ENCODE results near the gene HPCA.

HPCA gene

DNA sequence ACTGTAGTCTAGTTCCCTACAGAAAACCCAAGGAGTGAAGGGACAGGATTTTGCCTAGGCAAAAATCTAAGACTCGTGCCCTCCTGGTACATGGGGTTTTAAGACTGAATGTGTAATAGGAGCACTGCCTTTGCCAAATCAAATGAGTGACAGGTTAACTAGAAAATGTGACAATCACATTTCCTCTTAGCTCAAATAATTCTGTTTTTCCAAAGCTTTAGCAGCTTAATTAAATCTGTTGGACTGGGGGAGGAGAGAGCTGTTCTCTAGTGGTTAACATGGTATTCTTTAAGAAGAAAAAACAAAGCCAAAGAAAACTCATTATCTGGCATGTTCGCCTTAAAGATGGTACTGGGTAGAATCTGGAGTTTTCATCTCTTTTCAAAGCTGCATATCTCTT is 28.2 kb upstream of the HPCA start:
- Histone ChIP-seq H3K27me3 (ENCODE audit: low read length) (no peaks in the 10 kb centered on the region), H3K79me2 (ENCODE audit: insufficient read depth, low read length) (no peaks in the 10 kb centered on the region), H3K4me3 (ENCODE audit: insufficient read depth, low read length, poor library complexity, severe bottlenecking) (no peak overlapping the region), H3F3A (ENCODE audit: insufficient read depth) (no peaks in the 10 kb centered on the region), H3K36me3 (ENCODE audit: low read length) (peaks cover 8% of the 10 kb centered on the region; the same call in 1 of the 2 replicates), H3K9me3 (ENCODE audit: insufficient read depth, low read length) (no peaks in the 10 kb centered on the region), H4K20me1 (ENCODE audit: low read depth, low read length) (no peaks in the 10 kb centered on the region), H3K27ac (ENCODE audit: low read depth, low read length) (no peak overlapping the region), H2AFZ (ENCODE audit: low read depth, low read length, severe bottlenecking) (no peak overlapping the region), H3K9me2 (replicated peaks; ENCODE audit: insufficient read depth, low read length) (no peaks in the 10 kb centered on the region), H3K4me2 (ENCODE audit: low read depth, low read length, poor library complexity, severe bottlenecking) (no peak overlapping the region), H3K9ac (ENCODE audit: low read length) (no peak overlapping the region)
- TF ChIP-seq, protein P1, sequence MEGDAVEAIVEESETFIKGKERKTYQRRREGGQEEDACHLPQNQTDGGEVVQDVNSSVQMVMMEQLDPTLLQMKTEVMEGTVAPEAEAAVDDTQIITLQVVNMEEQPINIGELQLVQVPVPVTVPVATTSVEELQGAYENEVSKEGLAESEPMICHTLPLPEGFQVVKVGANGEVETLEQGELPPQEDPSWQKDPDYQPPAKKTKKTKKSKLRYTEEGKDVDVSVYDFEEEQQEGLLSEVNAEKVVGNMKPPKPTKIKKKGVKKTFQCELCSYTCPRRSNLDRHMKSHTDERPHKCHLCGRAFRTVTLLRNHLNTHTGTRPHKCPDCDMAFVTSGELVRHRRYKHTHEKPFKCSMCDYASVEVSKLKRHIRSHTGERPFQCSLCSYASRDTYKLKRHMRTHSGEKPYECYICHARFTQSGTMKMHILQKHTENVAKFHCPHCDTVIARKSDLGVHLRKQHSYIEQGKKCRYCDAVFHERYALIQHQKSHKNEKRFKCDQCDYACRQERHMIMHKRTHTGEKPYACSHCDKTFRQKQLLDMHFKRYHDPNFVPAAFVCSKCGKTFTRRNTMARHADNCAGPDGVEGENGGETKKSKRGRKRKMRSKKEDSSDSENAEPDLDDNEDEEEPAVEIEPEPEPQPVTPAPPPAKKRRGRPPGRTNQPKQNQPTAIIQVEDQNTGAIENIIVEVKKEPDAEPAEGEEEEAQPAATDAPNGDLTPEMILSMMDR (IDR thresholded peaks at IDR 0.05; ENCODE audit: insufficient read depth, low read length, poor library complexity, severe bottlenecking), result no peak
- TF ChIP-seq EZH2phosphoT487 (conservative IDR thresholded peaks at IDR 0.05; ENCODE audit: low read length), result no peak

DNA sequence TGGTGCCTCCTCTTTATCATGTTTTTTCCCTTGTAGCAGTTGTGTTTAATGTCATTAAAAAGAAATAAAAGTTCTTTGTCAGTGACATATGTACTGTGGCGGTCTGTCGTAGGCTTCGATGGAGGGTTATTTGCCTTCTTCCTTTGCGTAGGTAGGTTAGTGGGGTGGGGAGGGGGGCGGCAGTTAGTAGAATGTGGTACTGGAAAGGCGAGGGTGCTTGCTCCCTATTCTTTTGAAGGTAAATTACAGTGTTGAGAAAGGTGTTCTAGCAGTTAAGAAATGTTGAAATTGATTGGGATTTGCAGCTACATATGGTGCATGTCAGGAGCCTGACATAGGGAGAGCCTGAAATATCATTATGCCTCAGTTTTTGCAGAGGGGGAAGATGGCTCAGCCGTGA is 27.5 kb upstream of the HPCA start:
- no peaks in the 10 kb centered on the region for H4K20me1 ChIP-seq (ENCODE audit: low read depth, low read length)
- no peak for TF ChIP-seq EZH2phosphoT487 (conservative IDR thresholded peaks at IDR 0.05; ENCODE audit: low read length)
- TF ChIP-seq, protein P1 (IDR thresholded peaks at IDR 0.05; ENCODE audit: insufficient read depth, low read length, poor library complexity, severe bottlenecking), result no peak
- no peak overlapping the region for H3K4me2 ChIP-seq (ENCODE audit: low read depth, low read length, poor library complexity, severe bottlenecking)
- no peaks in the 10 kb centered on the region for H3K79me2 ChIP-seq (ENCODE audit: insufficient read depth, low read length)
- no peak overlapping the region for H3K27ac ChIP-seq (ENCODE audit: low read depth, low read length)
- H3F3A ChIP-seq (ENCODE audit: insufficient read depth), result no peaks in the 10 kb centered on the region
- H2AFZ ChIP-seq (ENCODE audit: low read depth, low read length, severe bottlenecking), result no peak overlapping the region
- no peaks in the 10 kb centered on the region for H3K9me3 ChIP-seq (ENCODE audit: insufficient read depth, low read length)
- no peaks in the 10 kb centered on the region for H3K27me3 ChIP-seq (ENCODE audit: low read length)
- H3K9me2 ChIP-seq (replicated peaks; ENCODE audit: insufficient read depth, low read length), result no peaks in the 10 kb centered on the region
- H3K4me3 ChIP-seq (ENCODE audit: insufficient read depth, low read length, poor library complexity, severe bottlenecking), result no peak overlapping the region
- H3K36me3 ChIP-seq (ENCODE audit: low read length), result peaks cover 8% of the 10 kb centered on the region; the same call in 1 of the 2 replicates
- no peak overlapping the region for H3K9ac ChIP-seq (ENCODE audit: low read length)

DNA sequence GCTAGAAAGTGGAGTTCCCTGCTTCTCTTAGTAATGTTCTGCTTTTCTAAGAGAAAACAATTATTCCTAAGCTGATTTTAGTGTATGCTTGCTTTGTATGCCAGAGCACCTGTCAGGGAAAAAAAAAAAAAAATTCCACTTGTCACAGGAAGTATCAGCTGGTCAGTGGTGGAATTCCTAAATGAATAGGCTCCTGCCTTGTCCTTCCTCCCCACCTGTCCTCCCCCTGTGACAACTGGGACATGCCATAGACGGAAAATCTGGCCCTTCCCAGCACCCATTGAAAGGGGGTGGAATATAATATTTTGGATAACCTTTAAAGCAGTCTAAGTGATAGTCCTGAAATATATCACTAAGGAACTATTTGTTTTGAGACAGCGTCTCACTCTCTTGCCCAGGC is 26.4 kb upstream of the HPCA start:
- Histone ChIP-seq H3K79me2 (ENCODE audit: insufficient read depth, low read length) (no peaks in the 10 kb centered on the region), H2AFZ (ENCODE audit: low read depth, low read length, severe bottlenecking) (no peak overlapping the region), H3K36me3 (ENCODE audit: low read length) (peaks cover 8% of the 10 kb centered on the region; the same call in 1 of the 2 replicates), H3K27ac (ENCODE audit: low read depth, low read length) (no peak overlapping the region), H3F3A (ENCODE audit: insufficient read depth) (no peaks in the 10 kb centered on the region), H3K9me2 (replicated peaks; ENCODE audit: insufficient read depth, low read length) (no peaks in the 10 kb centered on the region), H3K4me2 (ENCODE audit: low read depth, low read length, poor library complexity, severe bottlenecking) (no peak overlapping the region), H3K9me3 (ENCODE audit: insufficient read depth, low read length) (no peaks in the 10 kb centered on the region), H3K4me3 (ENCODE audit: insufficient read depth, low read length, poor library complexity, severe bottlenecking) (no peak overlapping the region), H3K9ac (ENCODE audit: low read length) (no peak overlapping the region), H4K20me1 (ENCODE audit: low read depth, low read length) (no peaks in the 10 kb centered on the region), H3K27me3 (ENCODE audit: low read length) (no peaks in the 10 kb centered on the region)
- no peak for TF ChIP-seq EZH2phosphoT487 (conservative IDR thresholded peaks at IDR 0.05; ENCODE audit: low read length)

DNA sequence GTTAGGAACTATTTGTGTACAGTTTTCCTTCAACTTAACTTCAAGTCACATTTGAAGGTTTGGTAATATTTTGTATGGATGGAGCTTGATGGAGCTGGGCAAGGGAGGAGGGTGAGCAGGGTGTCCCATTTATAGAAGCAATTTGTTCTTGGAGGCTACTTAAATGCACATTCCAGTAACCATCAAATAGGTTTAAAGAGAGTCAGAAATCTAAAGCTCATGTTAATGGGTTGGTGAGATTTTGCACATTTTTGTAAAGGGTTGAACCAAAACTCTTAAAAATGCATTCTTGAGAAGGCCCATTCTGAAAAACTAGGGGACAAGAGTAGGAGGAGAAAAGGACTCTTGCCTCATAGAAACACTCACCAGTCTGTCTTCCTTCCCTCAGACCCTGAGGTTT is 25.7 kb upstream of the HPCA start:
- H3K4me2 ChIP-seq (ENCODE audit: low read depth, low read length, poor library complexity, severe bottlenecking), result no peak overlapping the region
- H3K9ac ChIP-seq (ENCODE audit: low read length), result no peak overlapping the region
- H3K9me2 ChIP-seq (replicated peaks; ENCODE audit: insufficient read depth, low read length), result no peaks in the 10 kb centered on the region
- no peaks in the 10 kb centered on the region for H3F3A ChIP-seq (ENCODE audit: insufficient read depth)
- H3K36me3 ChIP-seq (ENCODE audit: low read length), result peaks cover 8% of the 10 kb centered on the region; the same call in 1 of the 2 replicates
- no peak for TF ChIP-seq EZH2phosphoT487 (conservative IDR thresholded peaks at IDR 0.05; ENCODE audit: low read length)
- TF ChIP-seq, protein P1 (IDR thresholded peaks at IDR 0.05; ENCODE audit: insufficient read depth, low read length, poor library complexity, severe bottlenecking), result no peak
- H4K20me1 ChIP-seq (ENCODE audit: low read depth, low read length), result no peaks in the 10 kb centered on the region
- H3K9me3 ChIP-seq (ENCODE audit: insufficient read depth, low read length), result no peaks in the 10 kb centered on the region
- H3K79me2 ChIP-seq (ENCODE audit: insufficient read depth, low read length), result no peaks in the 10 kb centered on the region
- no peak overlapping the region for H3K4me3 ChIP-seq (ENCODE audit: insufficient read depth, low read length, poor library complexity, severe bottlenecking)
- H2AFZ ChIP-seq (ENCODE audit: low read depth, low read length, severe bottlenecking), result no peak overlapping the region
- H3K27ac ChIP-seq (ENCODE audit: low read depth, low read length), result no peak overlapping the region
- no peaks in the 10 kb centered on the region for H3K27me3 ChIP-seq (ENCODE audit: low read length)

Measured in SU-DHL-6 (cell line).